Skeletal muscle tissue (tissue), 4 donors: ENCODE results near the gene PPP1R12B. TPM values are rescaled to one million over a fixed set of nuclear protein-coding genes. Genes with fewer than 3 reads are reported as not detected.
"Not testable (repeated sequence)": the region's sequence is repeated elsewhere in the genome, so short reads cannot be mapped to it uniquely, and the experiment has no call there.

Experiments used
- H3K27ac ChIP-seq: one replicate; pipeline ENCODE4 v1.7.0; 2013; ENCODE audit warnings: mild to moderate bottlenecking, low read depth, low read length, inconsistent platforms
- H3K27me3 ChIP-seq, 3 donors: one replicate each; pipeline ENCODE4 v1.7.0; 2013; ENCODE audit warnings: low read length in 3 of 3; ENCODE audit not compliant: control insufficient read depth in 3 of 3, insufficient read depth in 3 of 3
- H3K36me3 ChIP-seq, 3 donors: one replicate each; pipeline ENCODE4 v1.7.0; 2013; ENCODE audit warnings: low read length in 3 of 3; ENCODE audit not compliant: control insufficient read depth in 3 of 3, insufficient read depth in 3 of 3
- H3K4me1 ChIP-seq, 3 donors: one replicate each; pipeline ENCODE4 v1.7.0; 2013; ENCODE audit warnings: low read length in 3 of 3, mild to moderate bottlenecking in 3 of 3; ENCODE audit not compliant: control insufficient read depth in 3 of 3, insufficient read depth in 3 of 3
- H3K4me3 ChIP-seq, 3 donors: one replicate each; pipeline ENCODE4 v1.7.0; 2013; ENCODE audit warnings: low read length in 3 of 3
- H3K9ac ChIP-seq, 3 donors: one replicate each; pipeline ENCODE4 v1.7.0; 2013; ENCODE audit warnings: low read length in 3 of 3, mild to moderate bottlenecking in 3 of 3, moderate library complexity in 2 of 3, low read depth in 1 of 3
- H3K9me3 ChIP-seq, 3 donors: one replicate each; pipeline ENCODE4 v1.7.0; 2013; ENCODE audit warnings: low read length in 3 of 3; ENCODE audit not compliant: control insufficient read depth in 3 of 3
- total RNA-seq: library from RNA; depleted of rRNA; stranded (reverse); fragments of >200 nt; gene quantifications from one replicate; pipeline ENCODE4 v1.2.3, GENCODE V29; 2014
- donor health status: Osteomylitis.

Gene PPP1R12B
- total RNA-seq, 1 donor from 2014 or later = 73.6 TPM

DNA sequence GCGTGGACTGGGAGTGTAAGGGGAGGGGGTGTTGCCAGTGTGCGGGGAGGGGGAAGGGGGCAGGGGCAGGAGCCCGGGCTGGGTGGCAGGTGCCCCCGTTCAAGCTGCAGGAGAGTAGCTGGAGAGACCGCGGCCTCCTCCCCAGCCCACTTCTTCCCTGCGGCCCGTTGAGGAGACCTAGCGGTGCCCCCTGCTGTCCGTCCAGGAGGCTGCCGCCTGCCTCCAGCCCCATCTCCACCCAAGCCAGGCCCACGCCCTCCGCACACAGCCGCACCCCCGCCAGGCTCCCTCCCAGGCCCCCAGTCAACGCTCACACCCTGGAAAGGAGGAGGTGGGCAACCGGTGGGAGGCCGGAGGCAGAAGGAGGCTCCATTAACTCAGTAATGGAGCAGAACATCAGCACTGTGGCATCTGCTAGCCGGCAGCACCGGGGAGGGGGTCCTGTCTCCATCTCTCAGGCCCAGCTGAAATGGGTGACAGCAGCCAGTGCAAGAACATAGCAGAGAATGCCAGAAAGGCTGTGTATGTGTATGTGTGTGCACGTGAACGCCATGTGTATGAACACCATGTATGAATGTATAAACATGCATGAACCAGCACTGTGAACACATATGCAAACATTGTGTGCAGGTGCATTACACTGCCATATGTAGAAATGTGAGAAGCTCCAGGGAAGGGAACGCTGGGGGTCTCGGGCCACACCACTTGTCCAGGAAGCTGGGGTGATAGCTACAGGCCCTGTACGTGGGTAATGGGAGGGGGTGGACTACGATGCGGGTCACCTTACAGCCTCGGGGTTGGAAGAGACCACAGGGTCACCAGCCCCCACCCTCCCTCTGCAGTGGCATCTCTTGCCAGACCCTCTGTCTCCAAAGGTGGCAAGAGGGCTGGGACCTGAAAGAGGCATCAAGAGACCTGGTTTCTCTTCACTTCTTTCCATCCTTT is 277.2 kb downstream of the PPP1R12B start:
- H3K4me3 ChIP-seq = no peak overlapping the region
- H3K9ac ChIP-seq = no peak overlapping the region
- peaks cover 6 to 18% (median 9%) of the 10 kb centered on the region in 3 donors for H3K27me3 ChIP-seq
- H3K4me1 ChIP-seq = peaks cover 4 to 47% (median 21%) of the 10 kb centered on the region in 3 donors
- no peak overlapping the region for H3K27ac ChIP-seq
- H3K36me3 ChIP-seq = no peaks in the 10 kb centered on the region
- no peaks in the 10 kb centered on the region for H3K9me3 ChIP-seq

DNA sequence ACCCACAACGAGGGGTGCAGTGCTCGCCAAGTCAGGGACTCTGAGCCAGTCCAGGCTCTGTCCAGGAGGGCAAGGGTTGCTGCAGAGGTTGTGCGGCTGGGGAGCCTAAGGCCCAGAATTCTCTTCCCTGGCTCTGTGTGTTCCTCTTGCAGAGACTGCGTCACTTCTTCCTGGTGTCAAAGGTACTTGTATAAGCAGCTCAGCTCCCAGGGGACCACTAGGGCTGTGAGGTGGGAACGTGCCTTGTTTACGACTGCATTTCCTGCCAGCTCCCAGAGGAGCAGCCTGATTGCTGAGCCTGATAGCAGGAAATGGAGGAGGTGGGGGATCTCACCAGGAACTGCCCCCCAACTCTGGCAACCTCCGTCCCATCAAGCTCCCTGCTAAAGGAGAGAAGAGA is 278.5 kb downstream of the PPP1R12B start:
- not testable (repeated sequence) for H3K4me3 ChIP-seq, H3K9ac ChIP-seq, H3K27ac ChIP-seq, H3K36me3 ChIP-seq, H3K9me3 ChIP-seq
- Histone ChIP-seq H3K27me3 (peaks cover 20 to 31% (median 20%) of the 10 kb centered on the region in 3 donors), H3K4me1 (peaks cover 4 to 47% (median 21%) of the 10 kb centered on the region in 3 donors)

DNA sequence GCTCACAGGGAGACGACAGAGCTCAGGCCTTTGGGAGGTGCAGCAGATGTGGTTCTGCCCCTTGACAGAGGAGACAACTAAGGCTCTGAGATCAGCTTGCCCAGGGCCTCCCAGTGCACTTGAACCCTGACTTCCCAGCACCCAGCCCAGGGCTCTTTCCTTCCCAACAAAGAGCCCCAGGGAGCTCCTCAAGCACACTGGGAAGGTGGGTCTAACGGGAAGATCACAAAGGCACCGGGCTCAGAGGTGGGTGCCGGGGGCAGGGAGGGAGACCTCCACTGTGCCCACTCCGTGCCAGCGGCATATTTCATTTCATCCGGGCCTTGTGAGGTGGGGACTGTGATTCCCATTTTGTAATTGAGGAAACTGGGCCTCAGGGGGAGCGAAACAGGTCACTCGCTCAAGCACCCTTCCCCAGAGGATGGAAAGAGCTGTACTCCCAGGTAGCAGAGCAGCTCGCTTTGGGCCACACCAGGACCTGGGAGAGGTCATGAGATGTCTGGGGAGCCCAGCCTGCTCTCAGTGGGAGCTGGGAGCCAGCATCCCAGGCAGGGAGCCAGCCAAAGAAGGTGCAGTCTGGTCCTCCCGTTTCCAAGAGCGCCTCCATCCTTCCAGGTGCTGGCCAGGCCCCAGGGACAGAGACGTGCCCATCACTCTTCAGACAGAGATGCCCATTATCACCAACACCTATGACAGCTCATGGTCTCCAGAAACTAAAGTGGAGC is 279.5 kb downstream of the PPP1R12B start:
- Histone ChIP-seq H3K4me1 (peaks cover under 1 to 41% (median 14%) of the 10 kb centered on the region in 3 donors), H3K36me3 (no peaks in the 10 kb centered on the region), H3K27me3 (peaks cover 22 to 35% (median 24%) of the 10 kb centered on the region in 3 donors), H3K9ac (no peak overlapping the region), H3K4me3 (no peak overlapping the region), H3K9me3 (no peaks in the 10 kb centered on the region), H3K27ac (no peak overlapping the region)

DNA sequence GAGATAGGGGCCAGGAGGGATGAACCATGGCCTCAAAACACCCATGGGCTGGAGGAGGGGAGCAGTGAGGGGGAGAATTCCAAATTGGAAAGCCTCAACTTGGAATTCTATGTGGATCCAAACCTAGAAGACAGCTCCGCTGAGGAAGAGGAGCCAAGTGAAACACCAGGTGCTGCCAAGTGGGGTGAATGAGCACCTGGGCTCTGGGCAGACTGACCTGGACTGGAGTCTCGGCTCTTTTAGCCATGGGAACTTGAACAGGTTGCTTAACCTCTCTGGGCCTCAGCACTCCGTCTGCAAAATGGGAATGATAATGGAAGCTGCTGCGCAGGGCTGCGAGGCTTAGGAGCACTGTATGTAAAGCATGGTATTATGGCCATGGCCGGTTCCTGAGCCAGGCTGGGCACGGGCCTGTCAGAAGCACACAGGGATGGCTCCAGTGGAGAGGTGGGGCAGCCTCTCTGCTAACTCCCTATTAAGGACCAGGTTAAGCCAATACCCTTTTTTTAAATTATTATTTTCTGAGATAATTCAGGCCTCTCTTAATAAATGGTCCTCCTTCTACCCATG is 280.2 kb downstream of the PPP1R12B start:
- H3K36me3 ChIP-seq = no peaks in the 10 kb centered on the region
- peaks cover 0 to 33% (median 13%) of the 10 kb centered on the region in 3 donors for H3K4me1 ChIP-seq
- no peak overlapping the region for H3K27ac ChIP-seq
- H3K9me3 ChIP-seq = no peaks in the 10 kb centered on the region
- H3K9ac ChIP-seq = no peak overlapping the region
- H3K27me3 ChIP-seq = peaks cover 22 to 41% (median 27%) of the 10 kb centered on the region in 3 donors
- H3K4me3 ChIP-seq = no peak overlapping the region

DNA sequence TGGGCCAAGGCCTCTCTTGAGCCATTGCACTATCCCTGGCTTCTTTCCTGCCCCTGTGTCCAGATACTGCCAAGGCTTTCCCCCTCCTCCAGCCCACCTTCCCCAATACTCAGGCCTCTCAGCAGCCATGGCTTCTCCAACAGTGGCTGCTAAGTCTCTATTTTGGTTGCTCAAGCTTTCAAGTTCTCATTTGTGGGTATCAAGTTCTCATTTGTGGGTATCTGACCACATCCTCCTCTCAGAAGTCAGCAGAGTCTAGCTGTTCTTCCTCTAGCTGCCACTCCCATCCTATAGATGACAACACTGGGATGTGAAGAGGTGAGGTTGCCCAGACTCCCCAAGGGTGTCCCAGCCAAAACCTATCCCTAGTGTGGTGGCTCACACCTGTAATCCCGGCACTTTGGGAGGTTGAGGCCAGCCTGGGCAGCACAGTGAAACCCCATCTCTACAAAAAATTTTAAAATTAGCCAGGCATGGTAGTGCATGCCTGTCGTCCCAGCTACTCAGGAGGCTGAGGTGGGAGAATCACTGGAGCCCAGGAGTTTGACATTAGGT is 280.8 kb downstream of the PPP1R12B start:
- not testable (repeated sequence) for H3K4me3 ChIP-seq, H3K9me3 ChIP-seq, H3K36me3 ChIP-seq, H3K27ac ChIP-seq, H3K9ac ChIP-seq
- Histone ChIP-seq H3K27me3 (peaks cover 22 to 42% (median 28%) of the 10 kb centered on the region in 3 donors), H3K4me1 (peaks cover 0 to 27% (median 13%) of the 10 kb centered on the region in 3 donors)

DNA sequence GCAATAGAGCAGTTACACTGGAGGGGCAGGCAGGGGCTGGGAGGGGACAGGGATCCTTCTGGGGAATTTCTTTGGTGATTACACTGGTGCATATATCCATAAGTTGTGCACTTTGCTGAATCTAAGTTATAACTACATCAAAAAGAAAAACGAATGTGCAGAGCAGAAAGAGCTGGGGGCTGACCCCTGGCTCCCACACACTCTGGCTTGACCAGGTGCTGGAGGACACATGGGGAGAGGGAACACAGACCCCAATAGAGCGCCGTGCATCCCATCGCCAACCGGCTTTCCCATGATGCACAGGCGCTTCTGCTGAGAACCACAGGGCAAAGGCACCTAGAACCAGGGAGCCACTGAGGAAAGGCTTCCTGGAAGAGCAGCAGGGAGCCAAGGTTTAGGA is 281.6 kb downstream of the PPP1R12B start:
- not testable (repeated sequence) for H3K9me3 ChIP-seq, H3K9ac ChIP-seq, H3K27ac ChIP-seq, H3K4me3 ChIP-seq, H3K36me3 ChIP-seq
- Histone ChIP-seq H3K4me1 (peaks cover 0 to 20% (median 9%) of the 10 kb centered on the region in 3 donors), H3K27me3 (peaks cover 21 to 38% (median 22%) of the 10 kb centered on the region in 3 donors)

DNA sequence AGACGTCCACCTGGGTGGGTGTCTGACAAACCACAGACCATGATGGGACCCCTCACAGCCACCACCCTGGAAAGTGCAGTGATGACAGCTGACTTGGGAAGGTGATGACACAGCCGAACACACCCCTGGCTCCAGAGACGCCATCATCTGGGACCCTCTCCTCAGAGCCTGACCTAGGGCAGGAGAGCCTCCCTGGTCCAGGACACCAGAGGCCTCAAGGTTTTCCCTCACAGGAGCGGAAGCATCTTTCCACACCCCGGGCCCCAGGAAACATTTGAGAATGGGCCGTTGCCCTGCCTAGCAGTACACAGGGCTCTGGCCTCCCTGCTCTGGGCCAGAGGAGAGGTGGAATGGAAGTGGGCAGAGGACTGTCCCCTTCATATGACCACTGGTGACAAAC is 282.0 kb downstream of the PPP1R12B start:
- no peak overlapping the region for H3K27ac ChIP-seq
- H3K27me3 ChIP-seq = peaks cover 23 to 43% (median 25%) of the 10 kb centered on the region in 3 donors
- H3K4me3 ChIP-seq = no peak overlapping the region
- no peaks in the 10 kb centered on the region for H3K36me3 ChIP-seq
- no peaks in the 10 kb centered on the region for H3K9me3 ChIP-seq
- H3K9ac ChIP-seq = no peak overlapping the region
- peaks cover 0 to 17% (median 8%) of the 10 kb centered on the region in 3 donors for H3K4me1 ChIP-seq

DNA sequence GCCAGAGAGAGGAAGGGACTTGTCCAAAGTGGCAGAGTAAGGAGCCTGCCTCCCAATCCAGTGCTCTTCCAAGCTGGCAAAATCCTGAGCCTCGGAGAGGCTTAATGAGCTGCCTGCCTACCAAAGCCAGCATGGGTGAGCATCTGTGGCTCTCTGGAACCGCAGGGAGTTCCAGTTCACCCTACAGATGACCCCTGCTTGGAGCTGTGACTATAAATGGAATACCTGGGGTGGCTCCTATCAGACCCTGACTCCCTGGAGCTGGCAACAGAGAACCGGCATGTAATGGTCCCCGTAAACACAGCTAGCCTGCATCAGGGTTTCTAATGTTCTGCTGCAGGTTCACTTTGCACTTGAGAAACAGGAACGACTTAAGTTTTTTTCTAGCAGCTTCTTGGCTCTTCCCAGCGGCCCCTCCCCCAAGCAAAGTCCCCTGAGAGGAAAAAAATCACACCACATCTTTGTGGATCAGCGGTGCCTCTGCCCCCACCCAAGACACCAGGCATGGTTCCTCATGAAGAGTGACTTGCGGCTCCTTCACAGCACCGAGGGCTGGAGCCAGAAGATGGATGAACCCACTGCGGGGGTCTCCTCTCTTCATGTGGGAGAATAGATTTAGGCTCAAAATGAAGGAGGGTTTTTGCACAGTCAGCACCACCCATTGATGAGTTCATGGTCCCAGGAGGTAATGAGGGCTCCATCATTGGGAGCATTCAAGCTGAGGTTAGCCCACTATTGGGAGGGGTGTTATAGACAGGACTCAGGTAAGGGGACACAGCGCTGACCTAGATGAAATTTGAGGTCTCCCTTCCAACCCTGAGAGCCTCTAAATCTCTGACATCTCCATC is 282.8 kb downstream of the PPP1R12B start:
- H3K4me3 ChIP-seq = no peak overlapping the region
- no peak overlapping the region for H3K9ac ChIP-seq
- no peaks in the 10 kb centered on the region for H3K9me3 ChIP-seq
- H3K4me1 ChIP-seq = peaks cover 0 to 12% (median 4%) of the 10 kb centered on the region in 3 donors
- no peak overlapping the region for H3K27ac ChIP-seq
- peaks cover 26 to 46% (median 31%) of the 10 kb centered on the region in 3 donors for H3K27me3 ChIP-seq
- H3K36me3 ChIP-seq = no peaks in the 10 kb centered on the region

DNA sequence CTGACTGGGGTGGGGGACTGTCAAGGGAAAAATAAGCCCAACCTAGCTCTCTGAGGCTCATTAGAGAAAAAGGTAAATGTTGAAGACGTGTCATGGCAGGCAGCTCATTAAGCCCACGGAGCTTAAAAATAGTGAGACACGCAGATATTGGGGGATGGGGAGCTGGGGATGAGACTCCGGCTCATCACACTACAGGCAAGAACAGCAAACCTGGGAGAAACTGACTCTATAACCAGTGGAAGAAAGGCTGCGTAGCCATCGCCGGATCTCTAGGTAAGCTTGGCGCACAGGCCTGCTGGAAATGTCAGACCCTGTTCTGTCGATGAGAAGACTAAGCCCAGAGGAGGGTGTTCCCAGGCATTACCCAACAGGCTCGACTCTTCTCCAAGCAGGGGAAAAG is 283.7 kb downstream of the PPP1R12B start:
- H3K9me3 ChIP-seq = no peaks in the 10 kb centered on the region
- H3K9ac ChIP-seq = no peak overlapping the region
- H3K27me3 ChIP-seq = peaks cover 30 to 48% (median 33%) of the 10 kb centered on the region in 3 donors
- H3K27ac ChIP-seq = no peak overlapping the region
- no peaks in the 10 kb centered on the region for H3K36me3 ChIP-seq
- H3K4me1 ChIP-seq = peaks cover 0 to 3% (median 2%) of the 10 kb centered on the region in 3 donors
- no peak overlapping the region for H3K4me3 ChIP-seq
